HepG2 (cell line): ENCODE data around the gene GAS2. TPM values are rescaled to one million over a fixed set of nuclear protein-coding genes. Genes with fewer than 3 reads are reported as not detected.

Experiments used
- ATAC-seq: fragments of 200-7000 bp; cut with Tn5 transposase; 3 replicates; pipeline ENCODE4 v1.9.1; 2020; ENCODE audit warnings: mild to moderate bottlenecking, moderate library complexity
- BruUV-seq: library from RNA; stranded (reverse); fragments of 400-500 nt; replicated peaks from 2 replicates; lab custom pipeline; 2021; lab: Mats Ljungman, UMichigan
- CTCF ChIA-PET: fragments of 300-600 bp; formaldehyde crosslinking; extraction: SDS; loops from one replicate; lab custom pipeline; 2021; ENCODE audit warnings: low total read pairs, inconsistent platforms, low intra/inter-chr PET ratio; lab: Yijun Ruan, JAX
- POLR2A ChIA-PET: fragments of 350-600 bp; sonication (Branson Sonifier 250); formaldehyde crosslinking; loops from one replicate; lab custom pipeline; 2020; ENCODE audit warnings: antibody characterized with exemption, inconsistent platforms; lab: Yijun Ruan, JAX
- DNase-seq: peaks from one replicate; pipeline ENCODE4 v3.0.0-alpha.2; 2015; ENCODE audit warnings: low spot score
- FAIRE-seq: peaks from 3 replicates; lab custom pipeline; 2011; peaks lifted over from hg19 to GRCh38; lab: Jason Lieb, UNC
- H2AFZ ChIP-seq: one replicate; pipeline ENCODE4 v1.6.1; 2011; ENCODE audit warnings: low read length, inconsistent platforms
- H3K27ac ChIP-seq: fragments of 300-600 bp; 3 replicates; pipeline ENCODE4 v1.8.0; 2011; ENCODE audit warnings: mixed run types, mild to moderate bottlenecking, mixed read lengths, low read length, inconsistent platforms; ENCODE audit not compliant: insufficient read depth; ENCODE audit errors: extremely low read length
- H3K27me3 ChIP-seq, 2 experiments: fragments of 200-600 bp in 1 of 2; 2 replicates in 1 of 2; 3 replicates in 1 of 2; pipeline versions ENCODE4 v1.6.0 to v1.8.0; 2011; ENCODE audit warnings: low read length in 2 of 2, mild to moderate bottlenecking in 2 of 2, moderate library complexity in 2 of 2, inconsistent platforms in 1 of 2; ENCODE audit not compliant: insufficient read depth in 2 of 2, control insufficient read depth in 1 of 2
- H3K36me3 ChIP-seq, 2 experiments: fragments of 200-600 bp in 1 of 2; replicated peaks in 1 of 2; 2 replicates in 1 of 2; 3 replicates in 1 of 2; pipeline versions ENCODE4 v1.5.1 to v1.8.0; 2011; ENCODE audit warnings: low read length in 2 of 2, inconsistent platforms in 1 of 2; ENCODE audit not compliant: insufficient read depth in 2 of 2, control insufficient read depth in 1 of 2
- H3K4me1 ChIP-seq: 2 replicates; pipeline ENCODE4 v1.5.1; 2012; ENCODE audit warnings: low read length, inconsistent platforms; ENCODE audit not compliant: insufficient read depth
- H3K4me2 ChIP-seq: 2 replicates; pipeline ENCODE4 v1.6.0; 2011; ENCODE audit warnings: low read depth, low read length, inconsistent platforms
- H3K4me3 ChIP-seq, 3 experiments: fragments of 200-600 bp in 1 of 3; sonication (generic), shearing (Covaris generic) in 1 of 3; replicated peaks in 1 of 3; 2 replicates each; pipeline ENCODE4 v1.5.1; 2011 to 2016; ENCODE audit warnings: low read length in 3 of 3, inconsistent platforms in 2 of 3, low read depth in 2 of 3, mild to moderate bottlenecking in 2 of 3, control low read depth in 1 of 3, mixed read lengths in 1 of 3; ENCODE audit not compliant: insufficient read depth in 1 of 3
- H3K79me2 ChIP-seq: one replicate; pipeline ENCODE4 v1.6.1; 2011; ENCODE audit warnings: low read length, inconsistent platforms; ENCODE audit not compliant: insufficient read depth
- H3K9ac ChIP-seq: 2 replicates; pipeline ENCODE4 v1.6.0; 2011; ENCODE audit warnings: mild to moderate bottlenecking, low read depth, low read length, inconsistent platforms; ENCODE audit not compliant: insufficient read depth
- H3K9me3 ChIP-seq: 2 replicates; pipeline ENCODE4 v1.5.1; 2012; ENCODE audit warnings: mild to moderate bottlenecking, low read length
- H4K20me1 ChIP-seq: 2 replicates; pipeline ENCODE4 v1.6.0; 2011; ENCODE audit warnings: inconsistent platforms, mild to moderate bottlenecking, low read length, moderate library complexity; ENCODE audit not compliant: insufficient read depth
- CENPBD1 ChIP-seq: sonication (generic); formaldehyde crosslinking; IDR thresholded peaks from 2 replicates; pipeline ENCODE4 v1.8.0; 2022; ENCODE audit warnings: missing genetic modification reagents, low read depth, mild to moderate bottlenecking, borderline replicate concordance
- KLF11 ChIP-seq: IDR thresholded peaks from 2 replicates; pipeline ENCODE4 v1.6.1; 2016; ENCODE audit warnings: missing compliant biosample characterization
- RORA ChIP-seq: sonication (generic); formaldehyde crosslinking; IDR thresholded peaks from 2 replicates; pipeline ENCODE4 v1.5.0; 2020; ENCODE audit warnings: mild to moderate bottlenecking, missing genetic modification reagents, moderate library complexity
- SOX13 ChIP-seq, 3 experiments: fragments of 450-650 bp in 1 of 3; sonication (generic) in 1 of 3; formaldehyde crosslinking in 1 of 3; IDR thresholded peaks in 2 of 3; conservative IDR thresholded peaks in 1 of 3; 2 replicates each; pipeline versions ENCODE4 v1.5.0 to v1.6.1; 2016 to 2020; ENCODE audit warnings: antibody characterized with exemption in 1 of 3, mild to moderate bottlenecking in 1 of 3, missing compliant biosample characterization in 1 of 3, missing genetic modification reagents in 1 of 3, moderate library complexity in 1 of 3
- TOE1 ChIP-seq: sonication (generic); formaldehyde crosslinking; IDR thresholded peaks from 2 replicates; pipeline ENCODE4 v1.4.0; 2020; ENCODE audit warnings: mild to moderate bottlenecking, missing genetic modification reagents
- TP53 ChIP-seq: sonication (generic); formaldehyde crosslinking; conservative IDR thresholded peaks from 2 replicates; pipeline ENCODE4 v1.4.0; 2020; ENCODE audit warnings: missing genetic modification reagents
- ZBTB8A ChIP-seq: sonication (generic); formaldehyde crosslinking; IDR thresholded peaks from 2 replicates; pipeline ENCODE4 v1.4.0; 2020; ENCODE audit warnings: mild to moderate bottlenecking, low read depth, missing genetic modification reagents, borderline replicate concordance
- ZNF121 ChIP-seq: sonication (generic); formaldehyde crosslinking; IDR thresholded peaks from 2 replicates; pipeline ENCODE4 v1.5.0; 2020; ENCODE audit warnings: mild to moderate bottlenecking, missing genetic modification reagents
- ZNF318 ChIP-seq: sonication (generic); formaldehyde crosslinking; IDR thresholded peaks from 2 replicates; pipeline ENCODE4 v1.4.0; 2020; ENCODE audit warnings: mild to moderate bottlenecking, missing genetic modification reagents
- ZNF703 ChIP-seq: sonication (generic); formaldehyde crosslinking; IDR thresholded peaks from 2 replicates; pipeline ENCODE4 v1.5.1; 2020; ENCODE audit warnings: missing genetic modification reagents, mild to moderate bottlenecking, moderate library complexity, borderline replicate concordance
- ZNF816 ChIP-seq: sonication (generic); formaldehyde crosslinking; IDR thresholded peaks from 2 replicates; pipeline ENCODE4 v1.8.0; 2022; ENCODE audit warnings: missing genetic modification reagents, mild to moderate bottlenecking, borderline replicate concordance
- ZNF883 ChIP-seq: sonication (generic); formaldehyde crosslinking; IDR thresholded peaks from 2 replicates; pipeline ENCODE4 v1.5.1; 2020; ENCODE audit warnings: mild to moderate bottlenecking, missing genetic modification reagents; ENCODE audit errors: not compliant biosample characterization
- WGBS: methylation state at CpG from one replicate; pipeline ENCODE4 v1.1.6; 2017; ENCODE audit warnings: low lambda C conversion rate; 5-methylcytosine and 5-hydroxymethylcytosine counted together
- in situ Hi-C: cut with HindIII; loops from 2 replicates; pipeline ENCODE4 v1.10.0; 2017; ENCODE audit warnings: low pct_unique_long_range_greater_than_20kb; ENCODE audit not compliant: extremely low pct_ligation_motif_present
- intact Hi-C: fragments of 100-400 bp; cut with micrococcal nuclease; formaldehyde crosslinking; loops from one replicate; pipeline ENCODE4 v1.10.0; 2022; ENCODE audit not compliant: unreplicated experiment
- polyA plus RNA-seq, 8 experiments: library from polyadenylated mRNA; depleted of rRNA in 3 of 8; stranded (reverse) in 7 of 8; unstranded in 1 of 8; fragments of >200 nt; fragmentation: Illumina TruSeq in 4 of 8; extraction: Trizol in 4 of 8; gene quantifications; 2 replicates each; pipeline versions ENCODE4 v1.2.1 to v1.2.3, GENCODE V29; 2011 to 2016; ENCODE audit warnings: low read depth in 4 of 8, missing spikeins in 1 of 8, mixed read lengths in 1 of 8; ENCODE audit not compliant: insufficient read depth in 1 of 8
- total RNA-seq, 5 experiments: library from RNA; depleted of rRNA; stranded (reverse); fragments of >200 nt; fragmentation: Illumina TruSeq; extraction: Trizol; gene quantifications; 2 replicates each; pipeline ENCODE4 v1.2.3, GENCODE V29; 2016; ENCODE audit warnings: low read depth in 1 of 5
- TF ChIP-seq, protein P1 (sequence below): sonication (generic); formaldehyde crosslinking; IDR thresholded peaks from 2 replicates; pipeline ENCODE4 v1.4.0; 2020; ENCODE audit warnings: missing genetic modification reagents

GAS2 gene
- total and polyA plus RNA-seq, 2 of the 13 experiments (the other 11 are each of a cell fraction or from before 2014, with no cell fraction given) = 26.0 to 85.1 TPM

GRCh38 chr11:22802861-22803260 lies 136.4 kb downstream of the GAS2 start:
- FAIRE-seq (peak; percentile 68), DNase-seq (peak; percentile 76), ATAC-seq (peak; percentile 69)
- no peak overlapping the region for H3K4me2 ChIP-seq
- H3K9me3 ChIP-seq = no peaks in the 10 kb centered on the region
- peaks cover 10% of the 10 kb centered on the region for H3K4me1 ChIP-seq
- in situ Hi-C loops (no loop called here), intact Hi-C loops (no loop called here)
- no TSS peak for BruUV-seq
- no peaks in the 10 kb centered on the region for H3K27me3 ChIP-seq
- no peak overlapping the region for H3K27ac ChIP-seq
- no peaks in the 10 kb centered on the region for H3K79me2 ChIP-seq
- H3K4me3 ChIP-seq = no peak overlapping the region
- WGBS = 65% methylated on average over 4 of the region's 4 CpGs
- no peak overlapping the region for H3K9ac ChIP-seq
- ChIA-PET POLR2A (no interaction called here), CTCF (no interaction called here)
- no peaks in the 10 kb centered on the region for H3K36me3 ChIP-seq
- H2AFZ ChIP-seq = no peak overlapping the region
- H4K20me1 ChIP-seq = no peaks in the 10 kb centered on the region
- no peak for TF ChIP-seq ZBTB8A (CRISPR knock-in tag)
- TF ChIP-seq, protein P1, sequence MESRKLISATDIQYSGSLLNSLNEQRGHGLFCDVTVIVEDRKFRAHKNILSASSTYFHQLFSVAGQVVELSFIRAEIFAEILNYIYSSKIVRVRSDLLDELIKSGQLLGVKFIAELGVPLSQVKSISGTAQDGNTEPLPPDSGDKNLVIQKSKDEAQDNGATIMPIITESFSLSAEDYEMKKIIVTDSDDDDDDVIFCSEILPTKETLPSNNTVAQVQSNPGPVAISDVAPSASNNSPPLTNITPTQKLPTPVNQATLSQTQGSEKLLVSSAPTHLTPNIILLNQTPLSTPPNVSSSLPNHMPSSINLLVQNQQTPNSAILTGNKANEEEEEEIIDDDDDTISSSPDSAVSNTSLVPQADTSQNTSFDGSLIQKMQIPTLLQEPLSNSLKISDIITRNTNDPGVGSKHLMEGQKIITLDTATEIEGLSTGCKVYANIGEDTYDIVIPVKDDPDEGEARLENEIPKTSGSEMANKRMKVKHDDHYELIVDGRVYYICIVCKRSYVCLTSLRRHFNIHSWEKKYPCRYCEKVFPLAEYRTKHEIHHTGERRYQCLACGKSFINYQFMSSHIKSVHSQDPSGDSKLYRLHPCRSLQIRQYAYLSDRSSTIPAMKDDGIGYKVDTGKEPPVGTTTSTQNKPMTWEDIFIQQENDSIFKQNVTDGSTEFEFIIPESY (CRISPR knock-in tag) = peak; percentile 58
- no peak for TF ChIP-seq ZNF703
- TF ChIP-seq ZNF883 (CRISPR knock-in tag) = no peak
- no peak for TF ChIP-seq RORA (CRISPR knock-in tag)
- TF ChIP-seq KLF11 = no peak
- TF ChIP-seq CENPBD1 (CRISPR knock-in tag) = no peak
- TF ChIP-seq TP53 (CRISPR knock-in tag) = no peak
- TF ChIP-seq TOE1 = no peak
- no peak for TF ChIP-seq ZNF816
- TF ChIP-seq ZNF318 (CRISPR knock-in tag) = no peak
- no peak for TF ChIP-seq ZNF121 (CRISPR knock-in tag)
- TF ChIP-seq SOX13 (IDR thresholded peaks at IDR 0.05) = peak; percentile 71; the same call in 1 of the 2 replicates
- TF ChIP-seq SOX13 (CRISPR knock-in tag; conservative IDR thresholded peaks at IDR 0.05 in 1 of 2, IDR thresholded peaks at IDR 0.05 in 1 of 2) = peak in 1 of 2 experiments; percentile 93; a peak in 2 of 4 replicates
